H9 (cell line): ENCODE measurements around the gene CELF3. TPM values are rescaled to one million over a fixed set of nuclear protein-coding genes. Genes with fewer than 3 reads are reported as not detected.

Source experiments
- DNase-seq: peaks from one replicate; pipeline ENCODE4 v3.0.0-alpha.2; 2017
- H2AFZ ChIP-seq: one replicate; pipeline ENCODE4 v1.6.1; 2013; ENCODE audit warnings: mild to moderate bottlenecking, low read length, control low read depth, moderate library complexity
- H2AK5ac ChIP-seq: 2 replicates; pipeline ENCODE4 v1.6.1; 2013; ENCODE audit warnings: low read length, control low read depth, mixed read lengths; ENCODE audit not compliant: insufficient read length
- H2BK120ac ChIP-seq: one replicate; pipeline ENCODE4 v1.6.1; 2013; ENCODE audit warnings: low read depth, mild to moderate bottlenecking, low read length, control low read depth, inconsistent platforms; ENCODE audit not compliant: poor library complexity, severe bottlenecking
- H2BK12ac ChIP-seq: 2 replicates; pipeline ENCODE4 v1.6.1; 2013; ENCODE audit warnings: low read length, control low read depth, mixed read lengths, low read depth; ENCODE audit not compliant: insufficient read length
- H2BK15ac ChIP-seq: 2 replicates; pipeline ENCODE4 v1.6.1; 2013; ENCODE audit warnings: low read depth, low read length, control low read depth
- H2BK20ac ChIP-seq: one replicate; pipeline ENCODE4 v1.6.1; 2013; ENCODE audit warnings: low read depth, mild to moderate bottlenecking, low read length, control low read depth, inconsistent platforms; ENCODE audit not compliant: poor library complexity, severe bottlenecking
- H2BK5ac ChIP-seq: 2 replicates; pipeline ENCODE4 v1.6.1; 2013; ENCODE audit warnings: low read length, control low read depth, mixed read lengths; ENCODE audit not compliant: insufficient read length
- H3K14ac ChIP-seq: 2 replicates; pipeline ENCODE4 v1.6.1; 2013; ENCODE audit warnings: low read length, control low read depth; ENCODE audit not compliant: insufficient read depth
- H3K18ac ChIP-seq: 2 replicates; pipeline ENCODE4 v1.6.1; 2013; ENCODE audit warnings: low read depth, mild to moderate bottlenecking, mixed read lengths, low read length, control low read depth; ENCODE audit not compliant: insufficient read length
- H3K23ac ChIP-seq: 2 replicates; pipeline ENCODE4 v1.6.1; 2013; ENCODE audit warnings: low read length, control low read depth, mixed read lengths, low read depth; ENCODE audit not compliant: insufficient read length
- H3K23me2 ChIP-seq: 2 replicates; pipeline ENCODE4 v1.6.1; 2013; ENCODE audit warnings: low read depth, mild to moderate bottlenecking, mixed read lengths, low read length, control low read depth; ENCODE audit not compliant: insufficient read length, poor library complexity, severe bottlenecking
- H3K27ac ChIP-seq: 2 replicates; pipeline ENCODE4 v1.5.1; 2013; ENCODE audit warnings: low read length, control low read depth, mixed read lengths, low read depth; ENCODE audit not compliant: insufficient read length
- H3K27me3 ChIP-seq: 2 replicates; pipeline ENCODE4 v1.6.1; 2013; ENCODE audit warnings: low read length, control low read depth, inconsistent platforms; ENCODE audit not compliant: insufficient read depth
- H3K4ac ChIP-seq: 2 replicates; pipeline ENCODE4 v1.6.1; 2013; ENCODE audit warnings: low read depth, mild to moderate bottlenecking, control low read depth, inconsistent platforms, low read length, moderate library complexity
- H3K4me1 ChIP-seq: 2 replicates; pipeline ENCODE4 v1.6.1; 2013; ENCODE audit warnings: low read length, control low read depth, inconsistent platforms; ENCODE audit not compliant: insufficient read depth
- H3K4me2 ChIP-seq: 2 replicates; pipeline ENCODE4 v1.6.1; 2013; ENCODE audit warnings: low read length, control low read depth, mixed read lengths; ENCODE audit not compliant: insufficient read length, insufficient read depth
- H3K56ac ChIP-seq: 2 replicates; pipeline ENCODE4 v1.6.1; 2013; ENCODE audit warnings: low read depth, mild to moderate bottlenecking, mixed read lengths, low read length, control low read depth; ENCODE audit not compliant: insufficient read length
- H3K79me1 ChIP-seq: 2 replicates; pipeline ENCODE4 v1.6.1; 2013; ENCODE audit warnings: low read depth, mild to moderate bottlenecking, moderate library complexity, low read length, control low read depth, inconsistent platforms; ENCODE audit not compliant: insufficient read depth, poor library complexity, severe bottlenecking
- H3K79me2 ChIP-seq: 2 replicates; pipeline ENCODE4 v1.6.1; 2013; ENCODE audit warnings: low read length, control low read depth, inconsistent platforms; ENCODE audit not compliant: insufficient read depth
- H3K9ac ChIP-seq: 2 replicates; pipeline ENCODE4 v1.6.1; 2013; ENCODE audit warnings: low read length, control low read depth, mixed read lengths; ENCODE audit not compliant: insufficient read length; ENCODE audit errors: extremely low read depth
- H3K9me3 ChIP-seq: one replicate; pipeline ENCODE4 v1.6.1; 2013; ENCODE audit warnings: low read depth, low read length, inconsistent platforms; ENCODE audit not compliant: control insufficient read depth
- H3T11ph ChIP-seq: one replicate; pipeline ENCODE4 v1.6.1; 2013; ENCODE audit warnings: mild to moderate bottlenecking, low read length, control low read depth, inconsistent platforms
- H4K20me1 ChIP-seq: one replicate; pipeline ENCODE4 v1.6.1; 2013; ENCODE audit not compliant: control insufficient read depth, insufficient read length, insufficient read depth
- H4K5ac ChIP-seq: 2 replicates; pipeline ENCODE4 v1.6.1; 2013; ENCODE audit warnings: low read depth, mild to moderate bottlenecking, mixed read lengths, low read length, control low read depth; ENCODE audit not compliant: insufficient read length
- H4K8ac ChIP-seq: replicated peaks from 2 replicates; pipeline ENCODE4 v1.6.1; 2013; ENCODE audit warnings: low read length, control low read depth, mixed read lengths, low read depth; ENCODE audit not compliant: insufficient read length
- H4K91ac ChIP-seq: 2 replicates; pipeline ENCODE4 v1.6.1; 2013; ENCODE audit warnings: low read depth, mild to moderate bottlenecking, moderate library complexity, mixed read lengths, low read length, control low read depth; ENCODE audit not compliant: insufficient read length
- H3K27ac Mint-ChIP-seq, 3 experiments: 2 replicates in 2 of 3; 3 replicates in 1 of 3; pipeline ENCODE4 v1.8.0; 2020 to 2021; ENCODE audit warnings: mixed read lengths in 3 of 3, mild to moderate bottlenecking in 1 of 3, moderate library complexity in 1 of 3
- H3K27me3 Mint-ChIP-seq: 2 replicates; pipeline ENCODE4 v1.8.0; 2021; ENCODE audit warnings: low read depth, mild to moderate bottlenecking, moderate library complexity, mixed read lengths
- H3K36me3 Mint-ChIP-seq, 3 experiments: 2 replicates in 2 of 3; 3 replicates in 1 of 3; pipeline ENCODE4 v1.8.0; 2020 to 2021; ENCODE audit warnings: low read depth in 3 of 3, mixed read lengths in 3 of 3; ENCODE audit not compliant: insufficient read depth in 1 of 3
- H3K4me1 Mint-ChIP-seq, 2 experiments: 2 replicates each; pipeline ENCODE4 v1.8.0; 2020; ENCODE audit warnings: mixed read lengths in 2 of 2
- H3K4me3 Mint-ChIP-seq, 2 experiments: 2 replicates in 1 of 2; 3 replicates in 1 of 2; pipeline ENCODE4 v1.8.0; 2020 to 2021; ENCODE audit warnings: mild to moderate bottlenecking in 2 of 2, mixed read lengths in 2 of 2, moderate library complexity in 1 of 2
- H3K9me3 Mint-ChIP-seq, 2 experiments: 2 replicates in 1 of 2; 3 replicates in 1 of 2; pipeline ENCODE4 v1.8.0; 2020; ENCODE audit warnings: mild to moderate bottlenecking in 2 of 2, mixed read lengths in 2 of 2, moderate library complexity in 1 of 2
- CTCF ChIP-seq: fragments of 200-600 bp; sonication (generic); conservative IDR thresholded peaks from 3 replicates; pipeline ENCODE4 v1.8.0; 2021; ENCODE audit warnings: antibody characterized with exemption, mild to moderate bottlenecking
- WGBS: extraction: QIAGEN DNeasy Blood & Tissue Kit; methylation state at CpG from one replicate; pipeline ENCODE4 v1.1.7; 2013; ENCODE audit warnings: missing lambda C conversion rate, low lambda C conversion rate, mixed read lengths; ENCODE audit not compliant: insufficient read length; ENCODE audit errors: extremely low coverage; 5-methylcytosine and 5-hydroxymethylcytosine counted together
- total RNA-seq: library from RNA; stranded (reverse); gene quantifications from 2 replicates; pipeline ENCODE4 v1.2.1, GENCODE V29; 2021

Gene CELF3
- total RNA-seq, 1 experiment from 2014 or later, result 0.90 TPM

- no peak overlapping the region for H2BK120ac ChIP-seq
- H3K27me3 ChIP-seq, result peaks cover 6% of the 10 kb centered on the region; the same call in 1 of the 2 replicates
- H3K4me1 Mint-ChIP-seq, result peaks cover 40 to 49% of the 10 kb centered on the region in 2 experiments
- no peaks in the 10 kb centered on the region for H3K36me3 Mint-ChIP-seq
- no peaks in the 10 kb centered on the region for H3K9me3 Mint-ChIP-seq
- H3K79me2 ChIP-seq, result no peaks in the 10 kb centered on the region
- TF ChIP-seq CTCF, result no peak
- H3K4me2 ChIP-seq, result no peak overlapping the region
- H4K5ac ChIP-seq, result peak overlapping the region; percentile 53
- H3K27me3 Mint-ChIP-seq, result peaks cover 20% of the 10 kb centered on the region
- no peak overlapping the region for H3K23ac ChIP-seq
- no CpG with 5 or more reads among the region's 2 CpGs for WGBS
- no peak overlapping the region for H3K9ac ChIP-seq
- H2BK20ac ChIP-seq, result no peak overlapping the region
- no peak overlapping the region for H2BK5ac ChIP-seq
- H3K4ac ChIP-seq, result no peak overlapping the region
- H4K8ac ChIP-seq, result no peak overlapping the region
- H3K18ac ChIP-seq, result no peak overlapping the region
- 0 out of 2 replicates have a peak, but pooled peaks cover 4% of the 10 kb centered on the region for H3K4me1 ChIP-seq
- H3K56ac ChIP-seq, result no peak overlapping the region
- no peak overlapping the region for H2AFZ ChIP-seq
- H2BK12ac ChIP-seq, result no peak overlapping the region
- H3K4me3 Mint-ChIP-seq, result no peak overlapping the region
- H3K9me3 ChIP-seq, result no peaks in the 10 kb centered on the region
- no peak overlapping the region for H3K27ac ChIP-seq
- no peak for DNase-seq
- no peak overlapping the region for H2BK15ac ChIP-seq
- H3K79me1 ChIP-seq, result no peaks in the 10 kb centered on the region
- no peak overlapping the region for H3K14ac ChIP-seq
- H4K91ac ChIP-seq, result no peak overlapping the region
- peaks cover 14% of the 10 kb centered on the region for H3K23me2 ChIP-seq
- H3T11ph ChIP-seq, result no peak overlapping the region
- H3K27ac Mint-ChIP-seq, result no peak overlapping the region
- H4K20me1 ChIP-seq, result no peaks in the 10 kb centered on the region
- no peak overlapping the region for H2AK5ac ChIP-seq
These were observed 3.6 kb downstream of the CELF3 start for GRCh38 chr1:151713044-151713443.
